Psoas muscle (tissue), 8 donors: ENCODE measurements around the gene CAMK2A. TPM values are rescaled to one million over a fixed set of nuclear protein-coding genes. Genes with fewer than 3 reads are reported as not detected.
"Not testable (repeated sequence)": the region's sequence is repeated elsewhere in the genome, so short reads cannot be mapped to it uniquely, and the experiment has no call there.

Experiments used
- ATAC-seq, 4 donors: fragments of 200-7000 bp; cut with Tn5 transposase; one replicate each; pipeline ENCODE4 v1.9.1; 2020; ENCODE audit warnings: moderate library complexity in 3 of 4, mild to moderate bottlenecking in 2 of 4
- DNase-seq, 2 donors: peaks; one replicate each; pipeline ENCODE4 v3.0.0-alpha.2; 2020
- H3K27ac ChIP-seq: fragments of 200-600 bp; one replicate; pipeline ENCODE4 v1.8.0; 2022
- H3K27me3 ChIP-seq, 3 donors: fragments of 200-600 bp in 1 of 3; one replicate each; pipeline versions ENCODE4 v1.6.1 to v1.8.0; 2013 to 2022; ENCODE audit warnings: low read length in 2 of 3, mild to moderate bottlenecking in 2 of 3, moderate library complexity in 1 of 3; ENCODE audit not compliant: insufficient read depth in 3 of 3
- H3K36me3 ChIP-seq, 2 donors: fragments of 200-600 bp in 1 of 2; one replicate each; pipeline versions ENCODE4 v1.6.1 to v1.8.0; 2013 to 2022; ENCODE audit warnings: low read depth in 1 of 2, mild to moderate bottlenecking in 1 of 2, moderate library complexity in 1 of 2; ENCODE audit not compliant: insufficient read depth in 1 of 2
- H3K4me1 ChIP-seq: fragments of 200-600 bp; one replicate; pipeline ENCODE4 v1.8.0; 2022
- H3K4me3 ChIP-seq: fragments of 200-600 bp; one replicate; pipeline ENCODE4 v1.8.0; 2022; ENCODE audit warnings: mild to moderate bottlenecking
- H3K9me3 ChIP-seq: fragments of 200-600 bp; one replicate; pipeline ENCODE4 v1.8.0; 2022
- CTCF ChIP-seq: fragments of 200-600 bp; IDR thresholded peaks from one replicate; pipeline ENCODE4 v1.8.0; 2022; ENCODE audit warnings: antibody characterized with exemption
- WGBS, 3 donors: extraction: QIAGEN DNeasy Blood & Tissue Kit; methylation state at CpG; one replicate each; pipeline versions ENCODE4 v1.1.6 to v1.1.7; 2013; 5-methylcytosine and 5-hydroxymethylcytosine counted together
- intact Hi-C, 2 donors: fragments of 100-400 bp; cut with DNase I; formaldehyde crosslinking; loops; one replicate each; pipeline versions ENCODE4 v1.11.0 to v1.14.2; 2022
- polyA plus RNA-seq, 3 donors: library from polyadenylated mRNA; stranded (reverse); fragments of 200-250 nt; gene quantifications; one replicate each; pipeline ENCODE4 v1.2.3, GENCODE V29; 2013
- total RNA-seq, 4 donors: library from RNA; stranded (reverse); fragmentation: NEBNext Ultra II Directional in 2 of 4; extraction: Animal tissue kit (Norgen Biotek cat#: 25700) in 2 of 4; gene quantifications; one replicate each; pipeline versions ENCODE4 v1.2.1 to v1.2.4, GENCODE V29; 2021 to 2023
- donor health status: healthy with polysubstance abuse.
- donor health status: DM: no; HTN: no; CAD: no; lungs with moderate emphysema.
- donor health status: Bipolar disorder and iron deficiency.
- donor health status: healthy.
- donor health status: DM: yes; HTN: yes; CAD: no.
- donor health status: DM: no; HTN: no; CAD: no.
- donor health status: DM: no; HTN: no; CAD: no.
- donor health status: DM: yes; HTN: yes; CAD: no.

Gene CAMK2A
- total and polyA plus RNA-seq, 7 donors, result 8.1 to 118 (median 45.3) TPM

- Histone ChIP-seq H3K36me3 (no peaks in the 10 kb centered on the region), H3K4me3 (no peak overlapping the region), H3K4me1 (no peaks in the 10 kb centered on the region), H3K27me3 (no peaks in the 10 kb centered on the region), H3K27ac (no peak overlapping the region), H3K9me3 (no peaks in the 10 kb centered on the region)
- TF ChIP-seq CTCF, result no peak
- WGBS, 3 donors, result 88 to 94% (median 91%) methylated on average over 10 of the region's 10 CpGs
- intact Hi-C loops, result no loop called here
- DNase-seq (no peak), ATAC-seq (no peak)
Measured at GRCh38 chr5:150253416-150254208, 36.0 kb downstream of the CAMK2A start.

DNA sequence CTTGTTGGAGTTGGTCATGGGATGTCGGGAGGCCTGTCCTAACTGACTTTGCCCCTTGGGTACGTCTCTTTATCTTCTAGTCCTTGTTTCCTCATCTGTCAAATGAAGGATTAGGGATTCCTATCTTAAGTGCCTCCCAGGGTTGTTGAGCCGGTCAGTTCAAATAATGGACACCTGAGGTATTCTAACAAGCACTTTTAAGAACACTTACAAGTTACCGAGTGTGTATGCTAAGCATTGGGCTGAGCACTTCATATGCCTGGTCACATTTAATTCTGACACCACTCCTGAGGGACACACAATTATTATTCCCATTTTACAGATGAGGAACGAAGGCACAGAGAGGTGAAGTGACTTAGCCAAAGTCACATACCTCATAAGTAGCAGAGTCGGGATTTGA lies 37.1 kb downstream of the CAMK2A start:
- no peaks in the 10 kb centered on the region for H3K9me3 ChIP-seq
- H3K4me3 ChIP-seq, result no peak overlapping the region
- intact Hi-C loops, result no loop called here
- ATAC-seq, result no peak
- no peaks in the 10 kb centered on the region for H3K36me3 ChIP-seq
- H3K4me1 ChIP-seq, result peaks cover 6% of the 10 kb centered on the region
- H3K27ac ChIP-seq, result no peak overlapping the region
- no peaks in the 10 kb centered on the region for H3K27me3 ChIP-seq
- DNase-seq, result no peak
- 91 to 97% (median 92%) methylated on average over 6 of the region's 6 CpGs for WGBS, 3 donors
- no peak for TF ChIP-seq CTCF

GRCh38 chr5:150251504-150251903 lies 38.1 kb downstream of the CAMK2A start:
- peaks cover 11% of the 10 kb centered on the region for H3K4me1 ChIP-seq
- no peak for TF ChIP-seq CTCF
- no peak overlapping the region for H3K4me3 ChIP-seq
- no peaks in the 10 kb centered on the region for H3K27me3 ChIP-seq
- no peaks in the 10 kb centered on the region for H3K9me3 ChIP-seq
- WGBS, 3 donors, result 70 to 87% (median 83%) methylated on average over 7 of the region's 7 CpGs
- DNase-seq (no peak), ATAC-seq (no peak)
- H3K36me3 ChIP-seq, result no peaks in the 10 kb centered on the region
- no peak overlapping the region for H3K27ac ChIP-seq
- intact Hi-C loops, result no loop called here

- TF ChIP-seq CTCF, result no peak
- no peaks in the 10 kb centered on the region for H3K9me3 ChIP-seq
- H3K27me3 ChIP-seq, result no peaks in the 10 kb centered on the region
- H3K4me3 ChIP-seq, result no peak overlapping the region
- ATAC-seq, result no peak
- DNase-seq, result no peak
- peaks cover 20% of the 10 kb centered on the region for H3K4me1 ChIP-seq
- intact Hi-C loops, result loop anchor here in 1 of 2 donors (5.0 kb wide), 1 partner anchor 103 kb away; no protein-coding TSS in a partner anchor
- H3K27ac ChIP-seq, result no peak overlapping the region
- no peaks in the 10 kb centered on the region for H3K36me3 ChIP-seq
- WGBS, 3 donors, result 81 to 94% (median 86%) methylated on average over 5 of the region's 5 CpGs
Measured at GRCh38 chr5:150249744-150250143, 39.8 kb downstream of the CAMK2A start.

- Histone ChIP-seq H3K27me3 (no peaks in the 10 kb centered on the region), H3K4me1 (peaks cover 25% of the 10 kb centered on the region), H3K36me3 (no peaks in the 10 kb centered on the region), H3K27ac (no peak overlapping the region), H3K4me3 (no peak overlapping the region), H3K9me3 (no peaks in the 10 kb centered on the region)
- intact Hi-C loops, result loop anchor here in 1 of 2 donors (5.0 kb wide), 1 partner anchor 103 kb away; no protein-coding TSS in a partner anchor
- ATAC-seq, result no peak
- WGBS, 3 donors, result 94 to 98% (median 97%) methylated on average over 3 of the region's 3 CpGs
- no peak for DNase-seq
- no peak for TF ChIP-seq CTCF
Measured at GRCh38 chr5:150248946-150249345, 40.6 kb downstream of the CAMK2A start.

DNA sequence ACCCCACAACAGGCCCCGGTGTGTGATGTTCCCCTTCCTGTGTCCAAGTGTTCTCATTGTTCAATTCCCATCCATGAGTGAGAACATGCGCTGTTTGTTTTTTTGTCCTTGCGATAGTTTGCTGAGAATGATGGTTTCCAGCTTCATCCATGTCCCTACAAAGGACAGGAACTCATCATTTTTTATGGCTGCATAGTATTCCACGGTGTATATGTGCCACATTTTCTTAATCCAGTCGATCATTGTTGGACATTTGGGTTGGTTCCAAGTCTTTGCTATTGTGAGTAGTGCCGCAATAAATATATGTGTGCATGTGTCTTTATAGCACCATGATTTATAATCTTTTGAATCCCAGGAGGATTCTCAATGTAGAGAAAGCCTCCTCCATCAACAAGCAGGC lies 41.1 kb downstream of the CAMK2A start:
- not testable (repeated sequence) for H3K27ac ChIP-seq, H3K4me3 ChIP-seq, H3K27me3 ChIP-seq, DNase-seq, H3K9me3 ChIP-seq, H3K36me3 ChIP-seq, ATAC-seq
- 88 to 92% (median 90%) methylated on average over 6 of the region's 6 CpGs for WGBS, 3 donors
- peaks cover 29% of the 10 kb centered on the region for H3K4me1 ChIP-seq
- intact Hi-C loops, result loop anchor here in 1 of 2 donors (5.0 kb wide), 1 partner anchor 104 kb away; no protein-coding TSS in a partner anchor
